SK-N-SH (cell line): ENCODE measurements around the gene TTC17. TPM values are rescaled to one million over a fixed set of nuclear protein-coding genes. Genes with fewer than 3 reads are reported as not detected.
A peak's percentile ranks its signal among the peaks of the same experiment; 100 is the strongest.

Experiments used
- CTCF ChIA-PET: fragments of 300-600, 350-600 bp; formaldehyde crosslinking; extraction: SDS; loops from one replicate; lab custom pipeline; 2021; lab: Yijun Ruan, JAX
- POLR2A ChIA-PET: fragments of 350-600 bp; sonication (Branson Sonifier 250); formaldehyde crosslinking; extraction: SDS; loops from one replicate; lab custom pipeline; 2020; ENCODE audit warnings: antibody characterized with exemption, inconsistent platforms; lab: Yijun Ruan, JAX
- DNase-seq: peaks from one replicate; pipeline ENCODE4 v3.0.0; 2012
- H2AFZ ChIP-seq: fragments of 200-600 bp; sonication (generic); 2 replicates; pipeline ENCODE4 v1.8.1; 2016; ENCODE audit warnings: antibody characterized with exemption, mild to moderate bottlenecking, low read depth
- H3F3A ChIP-seq: fragments of 200-600 bp; sonication (generic); replicated peaks from 2 replicates; pipeline ENCODE3; 2016; ENCODE audit warnings: antibody characterized with exemption, mild to moderate bottlenecking; ENCODE audit not compliant: insufficient read depth
- H3K27ac ChIP-seq, 2 experiments: fragments of 200-500 bp in 1 of 2; fragments of 200-600 bp in 1 of 2; sonication (Bioruptor generic) in 1 of 2; sonication (generic), shearing (Covaris generic) in 1 of 2; 2 replicates each; pipeline versions ENCODE4 v1.5.1 to v1.6.1; 2014 to 2016; ENCODE audit warnings: low read depth in 2 of 2, inconsistent platforms in 1 of 2, low read length in 1 of 2, mild to moderate bottlenecking in 1 of 2, mixed read lengths in 1 of 2
- H3K27me3 ChIP-seq: fragments of 200-600 bp; sonication (generic), shearing (Covaris generic); 2 replicates; pipeline ENCODE4 v1.6.1; 2016; ENCODE audit warnings: mixed run types; ENCODE audit not compliant: insufficient read depth
- H3K36me3 ChIP-seq, 2 experiments: fragments of 200-500 bp in 1 of 2; fragments of 200-600 bp in 1 of 2; sonication (Bioruptor generic) in 1 of 2; sonication (generic) in 1 of 2; replicated peaks in 1 of 2; 2 replicates each; pipeline versions ENCODE3 to v1.5.1; 2014 to 2016; ENCODE audit warnings: low read length in 1 of 2, mild to moderate bottlenecking in 1 of 2; ENCODE audit not compliant: insufficient read depth in 2 of 2, control insufficient read depth in 1 of 2
- H3K4me1 ChIP-seq, 2 experiments: fragments of 200-500 bp in 1 of 2; fragments of 200-600 bp in 1 of 2; sonication (Bioruptor generic) in 1 of 2; sonication (generic), shearing (Covaris generic) in 1 of 2; 2 replicates each; pipeline versions ENCODE4 v1.5.1 to v1.6.1; 2014 to 2016; ENCODE audit warnings: low read depth in 1 of 2, low read length in 1 of 2, mixed run types in 1 of 2; ENCODE audit not compliant: insufficient read depth in 2 of 2, control insufficient read depth in 1 of 2
- H3K4me2 ChIP-seq: fragments of 200-600 bp; sonication (generic), shearing (Covaris generic); 2 replicates; pipeline ENCODE4 v1.6.1; 2017; ENCODE audit warnings: mixed run types
- H3K4me3 ChIP-seq, 2 experiments: fragments of 200-500 bp in 1 of 2; fragments of 200-600 bp in 1 of 2; sonication (Bioruptor generic) in 1 of 2; sonication (generic), shearing (Covaris generic) in 1 of 2; 2 replicates each; pipeline versions ENCODE4 v1.5.1 to v1.8.1; 2014 to 2016; ENCODE audit warnings: low read depth in 2 of 2, inconsistent platforms in 1 of 2, low read length in 1 of 2, mild to moderate bottlenecking in 1 of 2, mixed read lengths in 1 of 2, moderate library complexity in 1 of 2
- H3K79me2 ChIP-seq: fragments of 200-600 bp; sonication (generic); 2 replicates; pipeline ENCODE4 v1.8.1; 2017; ENCODE audit warnings: mild to moderate bottlenecking; ENCODE audit not compliant: insufficient read depth
- H3K9ac ChIP-seq: fragments of 200-600 bp; sonication (generic); 2 replicates; pipeline ENCODE4 v1.6.1; 2017; ENCODE audit warnings: mixed run types
- H3K9me2 ChIP-seq: fragments of 200-600 bp; sonication (generic); 2 replicates; pipeline ENCODE4 v1.6.1; 2017; ENCODE audit warnings: mixed run types
- H3K9me3 ChIP-seq: fragments of 200-600 bp; sonication (generic); 2 replicates; pipeline ENCODE4 v1.6.1; 2017; ENCODE audit warnings: mixed run types, mild to moderate bottlenecking, moderate library complexity
- H4K20me1 ChIP-seq: fragments of 200-600 bp; sonication (generic); 2 replicates; pipeline ENCODE4 v1.6.1; 2017; ENCODE audit warnings: mild to moderate bottlenecking, mixed run types; ENCODE audit not compliant: insufficient read depth
- CHD2 ChIP-seq: fragments of 150-350 bp; IDR thresholded peaks from 2 replicates; pipeline ENCODE4 v1.6.1; 2018; ENCODE audit warnings: low read length; ENCODE audit not compliant: partially characterized antibody
- CTCF ChIP-seq: fragments of 200-600 bp; sonication (generic); IDR thresholded peaks from 2 replicates; pipeline ENCODE4 v1.6.1; 2017; ENCODE audit warnings: antibody characterized with exemption, mild to moderate bottlenecking, moderate library complexity
- FOSL2 ChIP-seq: IDR thresholded peaks from 2 replicates; pipeline ENCODE4 v1.4.0; 2012; ENCODE audit warnings: low read depth, mild to moderate bottlenecking, moderate library complexity, borderline replicate concordance
- GATA2 ChIP-seq: sonication (generic); formaldehyde crosslinking; IDR thresholded peaks from 2 replicates; pipeline ENCODE4 v1.5.0; 2020; ENCODE audit warnings: mild to moderate bottlenecking, missing genetic modification reagents
- MEF2A ChIP-seq: IDR thresholded peaks from 2 replicates; pipeline ENCODE4 v1.4.0; 2012; ENCODE audit warnings: low read depth, borderline replicate concordance
- NFIC ChIP-seq: IDR thresholded peaks from 2 replicates; pipeline ENCODE4 v1.4.0; 2012; ENCODE audit warnings: borderline replicate concordance
- RAD21 ChIP-seq: IDR thresholded peaks from 2 replicates; pipeline ENCODE4 v1.6.1; 2012; ENCODE audit warnings: mild to moderate bottlenecking, low read length
- RCOR1 ChIP-seq: fragments of 150-350 bp; IDR thresholded peaks from 2 replicates; pipeline ENCODE4 v1.6.1; 2017; ENCODE audit warnings: antibody characterized with exemption, low read length
- REST ChIP-seq: IDR thresholded peaks from 2 replicates; pipeline ENCODE4 v1.6.1; 2012; ENCODE audit warnings: mild to moderate bottlenecking, low read depth, low read length, moderate library complexity
- RFX5 ChIP-seq: IDR thresholded peaks from 2 replicates; pipeline ENCODE4 v1.6.1; 2012; ENCODE audit warnings: mild to moderate bottlenecking, improper control_type of control experiment, low read length
- RXRA ChIP-seq: IDR thresholded peaks from 2 replicates; pipeline ENCODE4 v1.4.0; 2012; ENCODE audit warnings: low read depth, mild to moderate bottlenecking, borderline replicate concordance
- SIN3A ChIP-seq: IDR thresholded peaks from 2 replicates; pipeline ENCODE4 v1.6.1; 2012; ENCODE audit warnings: low read depth, mild to moderate bottlenecking, low read length, moderate library complexity, borderline replicate concordance
- SMC3 ChIP-seq: IDR thresholded peaks from 2 replicates; pipeline ENCODE4 v1.6.1; 2012; ENCODE audit warnings: low read depth, low read length, improper control_type of control experiment
- TCF12 ChIP-seq: IDR thresholded peaks from 2 replicates; pipeline ENCODE4 v1.4.0; 2012
- USF1 ChIP-seq: IDR thresholded peaks from 2 replicates; pipeline ENCODE4 v1.4.0; 2012; ENCODE audit warnings: low read depth, borderline replicate concordance
- WGBS: methylation state at CpG from one replicate; pipeline ENCODE4 v1.1.6; 2017; ENCODE audit warnings: low lambda C conversion rate; 5-methylcytosine and 5-hydroxymethylcytosine counted together
- polyA plus RNA-seq, 3 experiments: library from polyadenylated mRNA; depleted of rRNA; stranded (reverse); fragments of >200 nt; gene quantifications; 2 replicates each; pipeline ENCODE4 v1.2.3, GENCODE V29; 2012

The TTC17 gene
- polyA plus RNA-seq, 1 of the 3 experiments (the other 2 are of a cell fraction) = 66.0 TPM

DNA sequence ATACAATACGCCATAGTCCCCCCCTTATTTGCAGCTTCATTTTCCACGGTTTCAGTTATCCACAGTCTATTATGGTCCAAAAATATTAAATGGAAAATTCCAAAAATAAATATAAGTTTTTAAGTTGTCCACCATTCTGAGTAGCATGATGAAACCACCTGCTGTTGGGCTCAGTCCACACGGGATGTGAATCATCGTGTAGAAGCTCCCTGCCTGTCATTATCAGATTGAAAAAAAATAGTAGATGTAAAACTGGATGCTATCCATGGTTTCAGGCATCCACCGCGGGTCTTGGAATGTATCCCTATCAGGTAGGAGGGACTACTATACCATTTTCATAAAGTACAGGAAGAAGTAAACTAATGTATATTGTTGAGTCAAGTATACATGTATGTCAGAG, 127.4 kb downstream of the TTC17 start:
- H3K9me3 ChIP-seq = no peaks in the 10 kb centered on the region
- H3K27me3 ChIP-seq = no peaks in the 10 kb centered on the region
- H4K20me1 ChIP-seq = no peaks in the 10 kb centered on the region
- H3K36me3 ChIP-seq = peaks cover 21 to 37% of the 10 kb centered on the region in 2 experiments
- H3K79me2 ChIP-seq = no peaks in the 10 kb centered on the region
- no peak overlapping the region for H2AFZ ChIP-seq
- DNase-seq = no peak
- no peaks in the 10 kb centered on the region for H3K9me2 ChIP-seq
- ChIA-PET POLR2A (no interaction called here), CTCF (interaction anchor here (1.2 kb wide), 1 partner anchor 340 kb away, joined by 3 read pairs; no protein-coding TSS in a partner anchor)
- no peak overlapping the region for H3K4me2 ChIP-seq
- H3K4me3 ChIP-seq = no peak overlapping the region
- no peaks in the 10 kb centered on the region for H3K4me1 ChIP-seq
- H3F3A ChIP-seq = no peaks in the 10 kb centered on the region
- WGBS = 82% methylated on average over 6 of the region's 6 CpGs
- no peak for TF ChIP-seq SIN3A
- TF ChIP-seq REST = 0 out of 2 replicates have a peak, but pooled peaks have one; percentile 23
- TF ChIP-seq CHD2 = no peak
- TF ChIP-seq FOSL2 = 0 out of 2 replicates have a peak, but pooled peaks have one; percentile 14
- TF ChIP-seq MEF2A = no peak
- no peak for TF ChIP-seq CTCF
- TF ChIP-seq RFX5 = no peak
- TF ChIP-seq TCF12 = peak; percentile 30
- H3K27ac ChIP-seq = no peak overlapping the region
- H3K9ac ChIP-seq = no peak overlapping the region

DNA sequence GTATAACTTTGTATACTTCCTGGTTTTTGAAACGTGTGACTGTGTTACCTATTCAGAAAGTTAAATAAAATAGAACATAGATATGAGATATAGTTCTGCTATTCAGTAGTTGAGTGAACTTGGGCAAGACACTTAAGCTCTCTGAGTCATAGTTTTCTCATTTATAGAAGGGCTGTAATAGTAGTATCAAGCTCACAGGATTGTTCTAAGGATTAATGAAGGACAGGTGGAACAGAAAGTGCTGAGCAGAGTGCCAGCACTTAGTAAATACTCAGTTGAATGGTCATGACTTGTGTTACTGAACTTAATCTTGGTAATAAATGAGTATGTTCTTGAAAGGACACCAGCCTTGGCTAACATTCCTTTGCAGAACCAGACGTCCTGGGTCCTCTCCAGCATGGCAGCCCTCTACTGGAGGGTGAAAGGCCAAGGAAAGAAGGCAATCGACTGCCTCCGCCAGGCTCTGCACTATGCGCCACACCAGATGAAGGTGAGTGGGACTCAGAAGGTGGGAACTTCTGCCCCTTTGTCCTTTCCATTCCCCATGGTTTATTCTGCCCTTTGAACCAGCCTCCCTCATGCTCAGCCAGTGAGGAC, 131.2 kb downstream of the TTC17 start:
- Histone ChIP-seq H4K20me1 (no peaks in the 10 kb centered on the region), H3K9me3 (no peaks in the 10 kb centered on the region), H3K36me3 (peaks cover 30 to 57% of the 10 kb centered on the region in 2 experiments), H3K4me3 (no peak overlapping the region), H3K79me2 (no peaks in the 10 kb centered on the region), H3K4me1 (no peaks in the 10 kb centered on the region), H3K27ac (no peak overlapping the region), H2AFZ (no peak overlapping the region), H3K27me3 (no peaks in the 10 kb centered on the region), H3K4me2 (no peak overlapping the region), H3K9ac (no peak overlapping the region), H3F3A (no peaks in the 10 kb centered on the region), H3K9me2 (no peaks in the 10 kb centered on the region)
- WGBS = over 99% methylated on average over 5 of the region's 5 CpGs
- no peak for DNase-seq
- TF ChIP-seq TCF12 (no peak), USF1 (no peak), RXRA (no peak), RAD21 (no peak), SMC3 (no peak), GATA2 (CRISPR knock-in tag) (no peak), NFIC (no peak), CTCF (no peak), RCOR1 (no peak)
- ChIA-PET POLR2A (no interaction called here), CTCF (interaction anchor here (1.5 kb wide), 1 partner anchor 13 kb away, joined by 4 read pairs; no protein-coding TSS in a partner anchor)
